Measurements from ENCODE around the gene SLC27A3. TPM values are rescaled to one million over a fixed set of nuclear protein-coding genes. Genes with fewer than 3 reads are reported as not detected.
A peak's percentile ranks its signal among the peaks of the same experiment; 100 is the strongest.

The SLC27A3 gene
- total and polyA plus RNA-seq, 9 of the 15 experiments (the other 6 are each of a cell fraction or from before 2014, with no cell fraction given): 0.57 to 5.2 (median 2.8) TPM

DNA sequence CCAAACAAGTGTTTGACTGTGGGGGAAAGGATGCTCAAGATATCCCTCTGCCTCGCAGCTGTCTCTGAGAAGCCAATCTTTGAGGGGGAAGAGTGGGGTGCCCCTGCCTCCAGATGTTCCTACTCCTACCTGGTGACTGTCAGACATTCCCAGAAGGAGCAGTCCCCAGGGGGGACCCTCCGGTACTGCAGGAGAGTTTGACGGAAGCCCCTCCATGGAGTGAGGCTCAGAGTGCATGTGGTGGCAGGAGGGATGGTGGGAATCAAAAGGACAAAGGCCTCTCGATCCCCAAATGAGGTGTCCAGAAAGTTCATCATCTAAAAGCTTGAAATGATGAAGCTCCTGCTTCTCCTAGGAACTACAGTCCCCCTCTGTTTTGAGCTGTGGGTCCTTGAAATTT, 5.3 kb downstream of the SLC27A3 start:
- Histone ChIP-seq H2AFZ (ENCODE audit: low read depth, low read length) (no peak overlapping the region), H3K9me1 (ENCODE audit: control insufficient read depth, insufficient read depth, low read length) (no peaks in the 10 kb centered on the region), H3K9me3 (replicated peaks; ENCODE audit: control insufficient read depth, insufficient read depth, low read depth, low read length) (no peaks in the 10 kb centered on the region), H3K36me3 (ENCODE audit: control insufficient read depth, insufficient read depth, low read length) (no peaks in the 10 kb centered on the region), H3K79me2 (ENCODE audit: control insufficient read depth, insufficient read depth, low read length) (no peaks in the 10 kb centered on the region), H3K9ac (ENCODE audit: insufficient read depth in 1 of 2, low read depth in 2 of 2, low read length in 2 of 2) (peak overlapping the region in 1 of 2 experiments; percentile 3; a peak in 2 of 4 replicates), H3K4me1 (replicated peaks in 1 of 2; ENCODE audit: control insufficient read depth in 2 of 2, insufficient read depth in 2 of 2, low read length in 2 of 2) (peaks cover 14 to 52% of the 10 kb centered on the region in 2 experiments), H3K4me2 (ENCODE audit: insufficient read depth, low read length) (no peak overlapping the region), H3K27ac (ENCODE audit: extremely low read depth, low read depth, low read length) (no peak overlapping the region), H3K4me3 (no peak overlapping the region), H3K27me3 (ENCODE audit: control insufficient read depth in 2 of 2, insufficient read depth in 2 of 2, low read length in 2 of 2) (no peaks in the 10 kb centered on the region), H4K20me1 (replicated peaks; ENCODE audit: control insufficient read depth, insufficient read depth, low read length) (no peaks in the 10 kb centered on the region)
- in situ Hi-C loops (cut with MboI): no loop called here
- intact Hi-C loops (cut with micrococcal nuclease): loop anchor here (5.0 kb wide), 1 partner anchor 207 kb away; the partner anchor contains the start of gene RAB13
- no TSS peak for BruUV-seq (replicated peaks)
- FAIRE-seq: no peak
- WGBS (ENCODE audit: insufficient coverage, low coverage, missing lambda C conversion rate): 35% methylated on average over 4 of the region's 4 CpGs
- ATAC-seq: no peak
- DNase-seq (ENCODE audit: extremely low read depth in 1 of 4, low spot score in 3 of 4): no peak
- TF ChIP-seq EGR1 (conservative IDR thresholded peaks at IDR 0.05): no peak
- no peak for TF ChIP-seq GTF2A2 (tag; IDR thresholded peaks at IDR 0.05)
- TF ChIP-seq NONO (IDR thresholded peaks at IDR 0.05; ENCODE audit: low read depth in 2 of 2, low read length in 1 of 2): no peak
- no peak for TF ChIP-seq ZNF77 (CRISPR knock-in tag; IDR thresholded peaks at IDR 0.05)
- no peak for TF ChIP-seq TEAD1 (CRISPR knock-in tag; IDR thresholded peaks at IDR 0.05)
- TF ChIP-seq XRCC5 (IDR thresholded peaks at IDR 0.05; ENCODE audit: low read depth, low read length): no peak
- TF ChIP-seq BRF2 (IDR thresholded peaks at IDR 0.05; ENCODE audit: borderline replicate concordance, insufficient read depth, insufficient read length): no peak
- TF ChIP-seq NFE2 (IDR thresholded peaks at IDR 0.05; ENCODE audit: low read depth): no peak
- no peak for TF ChIP-seq FOXP4 (CRISPR knock-in tag; IDR thresholded peaks at IDR 0.05; ENCODE audit: borderline replicate concordance)
- TF ChIP-seq GABPB1 (CRISPR knock-in tag; IDR thresholded peaks at IDR 0.05): no peak
- CTCF ChIA-PET (ENCODE audit: low intra/inter-chr PET ratio): no interaction called here
- POLR2A ChIA-PET: interaction anchor here (0.8 to 1.3 kb wide), 3 partner anchors 9 to 24 kb away, joined by 3 to 6 read pairs (median 3); no protein-coding TSS in a partner anchor

All from K562 (cell line).